ENCODE measurements around the gene LDLRAD4. TPM values are rescaled to one million over a fixed set of nuclear protein-coding genes. Genes with fewer than 3 reads are reported as not detected.

The LDLRAD4 gene
- polyA plus RNA-seq, 1 of the 3 experiments (the other 2 are of a cell fraction) = 0.16 TPM

DNA sequence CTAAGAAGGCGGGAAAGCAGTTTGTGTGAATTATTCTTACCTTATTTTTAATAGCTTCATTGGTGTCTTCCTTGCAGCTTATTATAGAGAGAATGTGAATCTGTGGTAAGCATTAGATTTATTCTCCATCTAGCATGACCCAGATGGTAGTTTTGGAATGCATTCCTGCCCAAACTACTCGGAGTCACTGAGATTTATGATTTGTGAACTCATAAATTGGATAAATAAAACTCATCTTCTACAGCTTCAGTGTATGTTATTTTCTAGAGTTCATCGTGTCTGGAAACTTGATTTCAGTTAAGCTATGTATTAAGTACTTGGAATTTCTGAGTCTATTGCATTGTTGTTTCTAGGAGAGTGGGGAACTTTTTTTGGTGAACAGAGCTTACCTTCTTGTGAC is 337.3 kb downstream of the LDLRAD4 start:
- TF ChIP-seq EZH2phosphoT487 (IDR thresholded peaks at IDR 0.05; ENCODE audit: borderline replicate concordance, low read depth) (no peak), CHD2 (IDR thresholded peaks at IDR 0.05; ENCODE audit: low read length, partially characterized antibody) (no peak), JUND (IDR thresholded peaks at IDR 0.05) (no peak), RFX5 (IDR thresholded peaks at IDR 0.05; ENCODE audit: low read length) (no peak), NRF1 (IDR thresholded peaks at IDR 0.05; ENCODE audit: low read depth, low read length) (no peak), YY1 (IDR thresholded peaks at IDR 0.05; ENCODE audit: low read depth) (no peak), SMC3 (IDR thresholded peaks at IDR 0.05; ENCODE audit: low read depth, low read length) (no peak), GATA2 (CRISPR knock-in tag; IDR thresholded peaks at IDR 0.05) (no peak), GABPA (IDR thresholded peaks at IDR 0.05; ENCODE audit: low read depth) (no peak), EP300 (IDR thresholded peaks at IDR 0.05; ENCODE audit: borderline replicate concordance in 1 of 2, low read depth in 1 of 2, low read length in 1 of 2) (no peak), TAF1 (IDR thresholded peaks at IDR 0.05; ENCODE audit: borderline replicate concordance, low read depth, low read length) (no peak), FOSL2 (IDR thresholded peaks at IDR 0.05; ENCODE audit: borderline replicate concordance, low read depth) (no peak), RAD21 (IDR thresholded peaks at IDR 0.05; ENCODE audit: low read length) (no peak)
- TF ChIP-seq, protein P1, sequence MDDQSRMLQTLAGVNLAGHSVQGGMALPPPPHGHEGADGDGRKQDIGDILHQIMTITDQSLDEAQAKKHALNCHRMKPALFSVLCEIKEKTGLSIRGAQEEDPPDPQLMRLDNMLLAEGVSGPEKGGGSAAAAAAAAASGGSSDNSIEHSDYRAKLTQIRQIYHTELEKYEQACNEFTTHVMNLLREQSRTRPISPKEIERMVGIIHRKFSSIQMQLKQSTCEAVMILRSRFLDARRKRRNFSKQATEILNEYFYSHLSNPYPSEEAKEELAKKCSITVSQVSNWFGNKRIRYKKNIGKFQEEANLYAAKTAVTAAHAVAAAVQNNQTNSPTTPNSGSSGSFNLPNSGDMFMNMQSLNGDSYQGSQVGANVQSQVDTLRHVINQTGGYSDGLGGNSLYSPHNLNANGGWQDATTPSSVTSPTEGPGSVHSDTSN (IDR thresholded peaks at IDR 0.05) = no peak
- TF ChIP-seq, protein P2, sequence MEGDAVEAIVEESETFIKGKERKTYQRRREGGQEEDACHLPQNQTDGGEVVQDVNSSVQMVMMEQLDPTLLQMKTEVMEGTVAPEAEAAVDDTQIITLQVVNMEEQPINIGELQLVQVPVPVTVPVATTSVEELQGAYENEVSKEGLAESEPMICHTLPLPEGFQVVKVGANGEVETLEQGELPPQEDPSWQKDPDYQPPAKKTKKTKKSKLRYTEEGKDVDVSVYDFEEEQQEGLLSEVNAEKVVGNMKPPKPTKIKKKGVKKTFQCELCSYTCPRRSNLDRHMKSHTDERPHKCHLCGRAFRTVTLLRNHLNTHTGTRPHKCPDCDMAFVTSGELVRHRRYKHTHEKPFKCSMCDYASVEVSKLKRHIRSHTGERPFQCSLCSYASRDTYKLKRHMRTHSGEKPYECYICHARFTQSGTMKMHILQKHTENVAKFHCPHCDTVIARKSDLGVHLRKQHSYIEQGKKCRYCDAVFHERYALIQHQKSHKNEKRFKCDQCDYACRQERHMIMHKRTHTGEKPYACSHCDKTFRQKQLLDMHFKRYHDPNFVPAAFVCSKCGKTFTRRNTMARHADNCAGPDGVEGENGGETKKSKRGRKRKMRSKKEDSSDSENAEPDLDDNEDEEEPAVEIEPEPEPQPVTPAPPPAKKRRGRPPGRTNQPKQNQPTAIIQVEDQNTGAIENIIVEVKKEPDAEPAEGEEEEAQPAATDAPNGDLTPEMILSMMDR (IDR thresholded peaks at IDR 0.05) = no peak
- TF ChIP-seq, protein P3, sequence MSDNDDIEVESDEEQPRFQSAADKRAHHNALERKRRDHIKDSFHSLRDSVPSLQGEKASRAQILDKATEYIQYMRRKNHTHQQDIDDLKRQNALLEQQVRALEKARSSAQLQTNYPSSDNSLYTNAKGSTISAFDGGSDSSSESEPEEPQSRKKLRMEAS (IDR thresholded peaks at IDR 0.05; ENCODE audit: low read depth) = no peak
- TF ChIP-seq, protein P4, sequence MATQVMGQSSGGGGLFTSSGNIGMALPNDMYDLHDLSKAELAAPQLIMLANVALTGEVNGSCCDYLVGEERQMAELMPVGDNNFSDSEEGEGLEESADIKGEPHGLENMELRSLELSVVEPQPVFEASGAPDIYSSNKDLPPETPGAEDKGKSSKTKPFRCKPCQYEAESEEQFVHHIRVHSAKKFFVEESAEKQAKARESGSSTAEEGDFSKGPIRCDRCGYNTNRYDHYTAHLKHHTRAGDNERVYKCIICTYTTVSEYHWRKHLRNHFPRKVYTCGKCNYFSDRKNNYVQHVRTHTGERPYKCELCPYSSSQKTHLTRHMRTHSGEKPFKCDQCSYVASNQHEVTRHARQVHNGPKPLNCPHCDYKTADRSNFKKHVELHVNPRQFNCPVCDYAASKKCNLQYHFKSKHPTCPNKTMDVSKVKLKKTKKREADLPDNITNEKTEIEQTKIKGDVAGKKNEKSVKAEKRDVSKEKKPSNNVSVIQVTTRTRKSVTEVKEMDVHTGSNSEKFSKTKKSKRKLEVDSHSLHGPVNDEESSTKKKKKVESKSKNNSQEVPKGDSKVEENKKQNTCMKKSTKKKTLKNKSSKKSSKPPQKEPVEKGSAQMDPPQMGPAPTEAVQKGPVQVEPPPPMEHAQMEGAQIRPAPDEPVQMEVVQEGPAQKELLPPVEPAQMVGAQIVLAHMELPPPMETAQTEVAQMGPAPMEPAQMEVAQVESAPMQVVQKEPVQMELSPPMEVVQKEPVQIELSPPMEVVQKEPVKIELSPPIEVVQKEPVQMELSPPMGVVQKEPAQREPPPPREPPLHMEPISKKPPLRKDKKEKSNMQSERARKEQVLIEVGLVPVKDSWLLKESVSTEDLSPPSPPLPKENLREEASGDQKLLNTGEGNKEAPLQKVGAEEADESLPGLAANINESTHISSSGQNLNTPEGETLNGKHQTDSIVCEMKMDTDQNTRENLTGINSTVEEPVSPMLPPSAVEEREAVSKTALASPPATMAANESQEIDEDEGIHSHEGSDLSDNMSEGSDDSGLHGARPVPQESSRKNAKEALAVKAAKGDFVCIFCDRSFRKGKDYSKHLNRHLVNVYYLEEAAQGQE (IDR thresholded peaks at IDR 0.05; ENCODE audit: low read depth, low read length) = no peak
- Histone ChIP-seq H3K4me2 (no peak overlapping the region), H3K9me3 (no peaks in the 10 kb centered on the region), H3K4me3 (ENCODE audit: low read depth in 2 of 2, low read length in 1 of 2) (no peak overlapping the region), H3F3A (replicated peaks; ENCODE audit: insufficient read depth) (no peaks in the 10 kb centered on the region), H3K79me2 (ENCODE audit: insufficient read depth) (no peaks in the 10 kb centered on the region), H3K27me3 (ENCODE audit: insufficient read depth) (no peaks in the 10 kb centered on the region), H4K20me1 (ENCODE audit: insufficient read depth) (no peaks in the 10 kb centered on the region), H3K9ac (no peak overlapping the region), H3K27ac (ENCODE audit: low read depth in 2 of 2, low read length in 1 of 2) (no peak overlapping the region), H3K4me1 (ENCODE audit: control insufficient read depth in 1 of 2, insufficient read depth in 2 of 2, low read depth in 1 of 2, low read length in 1 of 2) (peaks cover 0 to 23% of the 10 kb centered on the region in 2 experiments; a peak in 1 of 4 replicates), H3K36me3 (replicated peaks in 1 of 2; ENCODE audit: control insufficient read depth in 1 of 2, insufficient read depth in 2 of 2, low read length in 1 of 2) (no peaks in the 10 kb centered on the region), H2AFZ (ENCODE audit: low read depth) (no peak overlapping the region), H3K9me2 (no peaks in the 10 kb centered on the region)
- no peak for DNase-seq
- CTCF ChIA-PET = interaction anchor here (0.7 to 9.5 kb wide), 9 partner anchors 8 to 396 kb away, joined by 3 to 79 read pairs (median 3); no protein-coding TSS in a partner anchor
- 17% methylated on average over 3 of the region's 3 CpGs for WGBS (ENCODE audit: low lambda C conversion rate)
- POLR2A ChIA-PET = no interaction called here

Data from SK-N-SH (cell line).